ENCODE data around the gene CD55.

CD55 gene, protein sequence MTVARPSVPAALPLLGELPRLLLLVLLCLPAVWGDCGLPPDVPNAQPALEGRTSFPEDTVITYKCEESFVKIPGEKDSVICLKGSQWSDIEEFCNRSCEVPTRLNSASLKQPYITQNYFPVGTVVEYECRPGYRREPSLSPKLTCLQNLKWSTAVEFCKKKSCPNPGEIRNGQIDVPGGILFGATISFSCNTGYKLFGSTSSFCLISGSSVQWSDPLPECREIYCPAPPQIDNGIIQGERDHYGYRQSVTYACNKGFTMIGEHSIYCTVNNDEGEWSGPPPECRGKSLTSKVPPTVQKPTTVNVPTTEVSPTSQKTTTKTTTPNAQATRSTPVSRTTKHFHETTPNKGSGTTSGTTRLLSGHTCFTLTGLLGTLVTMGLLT

DNA sequence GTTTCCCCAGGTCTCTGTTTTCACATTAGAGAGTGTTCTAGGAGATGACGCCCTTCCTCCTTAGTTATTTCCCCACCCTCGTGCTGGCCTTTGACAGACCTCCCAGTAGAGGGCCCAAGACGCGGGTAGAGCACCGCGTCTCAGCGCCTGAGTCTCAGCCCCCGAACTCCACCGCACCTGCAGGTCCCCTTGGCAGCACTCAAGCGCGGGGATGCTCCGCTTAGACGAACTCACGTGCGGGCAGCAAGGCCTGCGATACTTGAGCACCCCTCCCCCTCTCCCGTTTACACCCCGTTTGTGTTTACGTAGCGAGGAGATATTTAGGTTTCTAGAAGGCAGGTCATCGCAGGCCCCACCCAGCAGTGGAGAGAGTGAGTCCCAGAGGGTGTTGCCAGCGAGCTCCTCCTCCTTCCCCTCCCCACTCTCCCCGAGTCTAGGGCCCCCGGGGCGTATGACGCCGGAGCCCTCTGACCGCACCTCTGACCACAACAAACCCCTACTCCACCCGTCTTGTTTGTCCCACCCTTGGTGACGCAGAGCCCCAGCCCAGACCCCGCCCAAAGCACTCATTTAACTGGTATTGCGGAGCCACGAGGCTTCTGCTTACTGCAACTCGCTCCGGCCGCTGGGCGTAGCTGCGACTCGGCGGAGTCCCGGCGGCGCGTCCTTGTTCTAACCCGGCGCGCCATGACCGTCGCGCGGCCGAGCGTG lies at the start of gene CD55:
CD55 (plus strand) TSS at position 600 of the 711 bp plus-strand sequence; CDS start at position 688, 88 bp downstream.
- FAIRE-seq, result peak; percentile 81
- DNase-seq (ENCODE audit: low spot score), result peak; percentile 93

DNA sequence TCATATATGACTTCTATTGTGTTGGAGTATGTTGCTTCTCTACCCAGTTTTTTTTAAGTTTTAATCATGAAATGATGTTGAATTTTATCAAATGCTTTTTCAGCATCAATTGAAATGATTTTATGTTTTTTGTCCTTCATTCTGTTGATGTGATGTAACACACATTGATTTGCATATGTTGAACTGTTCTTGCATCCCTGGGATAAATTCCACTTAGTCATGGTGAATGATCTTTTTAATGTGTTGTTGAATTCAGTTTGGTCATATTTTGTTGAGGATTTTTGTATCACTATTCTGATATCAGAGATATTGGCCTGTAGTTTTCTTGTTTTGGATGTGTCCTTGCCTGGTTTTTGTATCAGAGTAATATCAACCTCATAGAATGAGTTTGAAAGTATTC lies 46.6 kb upstream of the CD55 start:
- no peak for DNase-seq (ENCODE audit: low spot score)
- no peak for FAIRE-seq

DNA sequence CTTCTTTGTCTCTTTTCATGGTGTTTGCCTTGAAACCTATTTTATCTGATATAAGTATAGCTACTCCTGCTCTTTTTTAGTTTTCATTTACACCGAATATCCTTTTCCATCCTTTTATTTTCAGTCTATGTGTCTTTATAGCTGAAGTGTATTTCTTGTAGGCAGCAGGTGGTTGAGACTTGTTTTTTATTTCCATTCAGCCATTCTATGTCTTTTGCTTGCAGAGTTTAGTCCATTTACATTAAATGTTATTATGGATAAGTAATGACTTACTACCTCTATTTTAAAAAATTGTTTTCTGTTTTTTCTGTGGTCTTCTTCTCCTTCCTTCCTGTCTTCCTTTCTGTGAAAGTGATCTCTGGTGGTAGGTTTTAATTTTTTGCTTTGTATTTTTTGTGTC lies 45.0 kb upstream of the CD55 start:
- no peak for FAIRE-seq
- DNase-seq (ENCODE audit: low spot score), result no peak

DNA sequence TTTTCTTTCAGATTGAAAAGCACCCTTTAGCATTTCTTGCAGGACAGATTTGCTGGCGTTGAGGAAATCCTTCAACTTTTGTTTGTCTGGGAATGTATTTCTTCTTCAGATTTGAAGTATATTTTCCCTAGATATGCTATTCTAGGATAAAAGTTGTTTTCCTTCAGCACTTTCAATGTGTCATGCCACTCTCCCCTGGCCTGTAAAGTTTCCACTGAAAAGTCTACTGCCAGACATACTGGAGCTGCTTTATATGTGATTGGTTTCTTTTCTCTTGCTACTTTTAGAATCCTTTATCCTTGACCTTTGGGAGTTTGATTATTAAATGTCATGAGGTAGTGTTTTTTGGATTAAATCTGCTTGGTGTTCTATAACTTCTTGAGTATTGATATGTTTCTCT lies 44.2 kb upstream of the CD55 start:
- FAIRE-seq (no peak), DNase-seq (ENCODE audit: low spot score) (no peak)

DNA sequence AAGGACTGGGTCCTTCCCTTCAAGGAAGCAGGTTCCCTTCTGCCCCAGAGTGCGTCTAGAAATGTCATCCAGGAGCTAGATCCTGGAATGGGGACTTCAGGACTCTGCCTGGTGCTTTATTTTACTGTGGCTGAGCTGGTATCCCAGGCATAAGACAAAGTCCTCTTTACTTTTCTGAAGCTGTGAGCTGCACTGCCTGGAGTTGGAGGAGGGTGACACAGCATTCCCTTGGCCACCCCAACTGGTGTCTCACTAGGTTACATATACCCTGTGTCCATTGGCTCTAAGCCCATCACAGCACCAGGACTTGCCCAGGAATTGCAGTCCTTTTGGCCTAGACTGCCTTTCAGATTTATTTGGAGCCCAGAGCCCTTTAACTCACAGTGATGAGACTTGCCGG lies 41.8 kb upstream of the CD55 start:
- FAIRE-seq (no peak), DNase-seq (ENCODE audit: low spot score) (no peak)

DNA sequence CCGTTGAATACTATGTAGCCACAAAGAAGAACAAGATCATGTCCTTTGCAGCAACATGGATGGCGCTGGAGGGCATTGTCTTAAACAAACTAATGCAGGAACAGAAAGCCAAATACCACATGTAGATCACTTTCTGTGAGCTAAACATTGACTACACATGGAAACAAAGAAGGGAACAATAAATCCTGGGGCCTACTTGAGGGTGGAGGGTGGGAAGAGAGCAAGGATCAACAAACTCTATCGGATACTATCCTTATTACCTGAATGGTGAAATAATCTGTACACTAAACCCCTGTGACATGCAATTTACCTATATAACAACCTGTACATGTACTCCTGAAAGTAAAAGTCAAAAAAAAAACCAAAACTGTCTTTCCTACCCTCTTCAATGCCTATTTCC lies 40.8 kb upstream of the CD55 start:
- FAIRE-seq, result no peak

DNA sequence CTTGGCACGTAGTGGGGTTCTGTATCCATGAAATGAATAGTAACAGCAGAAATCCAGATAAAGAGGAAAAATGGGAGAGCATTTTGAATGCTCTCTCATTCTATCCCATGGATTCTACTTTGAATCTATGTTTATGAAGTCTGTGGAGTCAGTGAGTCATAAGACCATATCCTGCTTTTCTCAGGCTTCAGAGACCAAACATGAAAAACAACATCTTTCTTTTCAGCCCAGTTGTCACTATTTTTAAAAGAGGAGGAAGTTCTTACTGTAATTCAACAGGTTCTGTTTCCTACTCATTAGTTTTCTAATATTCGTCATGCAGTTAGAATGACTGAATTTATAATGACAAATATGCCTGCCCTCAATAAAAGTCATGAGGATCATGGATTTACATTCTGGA lies 39.4 kb upstream of the CD55 start:
- FAIRE-seq (no peak), DNase-seq (ENCODE audit: low spot score) (no peak)

More for the DNA sequence above, 40.8 kb upstream of the CD55 start:
- no peak for DNase-seq (ENCODE audit: low spot score)

DNA sequence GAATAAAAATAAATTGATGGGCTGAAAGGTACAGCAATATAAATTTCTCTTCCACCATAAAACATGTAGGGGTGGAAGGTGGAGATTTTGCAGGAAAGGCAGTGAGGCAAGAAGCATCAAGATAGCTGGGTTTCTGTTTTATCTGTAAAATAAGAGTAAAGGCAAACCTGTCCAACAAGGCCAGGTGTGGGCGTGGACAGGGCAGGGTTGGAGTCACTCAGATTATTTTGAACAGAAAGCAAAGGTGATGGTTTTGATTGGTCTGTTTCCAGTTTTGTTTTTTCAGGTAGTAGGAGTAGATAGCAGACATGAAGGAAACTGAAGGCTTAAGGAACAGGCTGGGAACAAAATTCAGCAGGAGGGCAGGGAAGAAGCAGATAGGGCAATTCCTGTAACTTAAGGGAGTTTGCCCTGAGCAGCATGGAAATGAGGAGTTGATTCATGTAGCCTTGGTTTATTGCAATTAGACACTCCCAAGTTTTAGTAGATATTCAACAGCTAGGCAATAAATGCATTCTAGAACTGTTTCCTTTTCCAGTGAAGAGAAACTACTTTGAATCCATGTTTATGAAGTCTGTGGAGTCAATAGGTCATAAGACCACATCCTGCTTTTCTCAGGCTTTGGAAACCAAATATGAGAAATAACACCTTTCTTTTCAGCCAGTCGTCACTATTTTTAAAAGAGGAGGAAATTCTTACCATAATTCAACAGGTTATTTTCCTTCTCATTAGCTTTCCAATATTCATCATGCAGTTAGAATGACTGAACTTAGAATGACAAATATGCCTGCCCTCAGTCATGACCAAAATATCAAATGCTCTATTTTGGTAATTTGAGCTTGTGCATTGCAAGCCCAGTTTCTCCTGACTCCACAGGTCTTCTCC lies 38.7 kb upstream of the CD55 start:
- FAIRE-seq (no peak), DNase-seq (ENCODE audit: low spot score) (no peak)

DNA sequence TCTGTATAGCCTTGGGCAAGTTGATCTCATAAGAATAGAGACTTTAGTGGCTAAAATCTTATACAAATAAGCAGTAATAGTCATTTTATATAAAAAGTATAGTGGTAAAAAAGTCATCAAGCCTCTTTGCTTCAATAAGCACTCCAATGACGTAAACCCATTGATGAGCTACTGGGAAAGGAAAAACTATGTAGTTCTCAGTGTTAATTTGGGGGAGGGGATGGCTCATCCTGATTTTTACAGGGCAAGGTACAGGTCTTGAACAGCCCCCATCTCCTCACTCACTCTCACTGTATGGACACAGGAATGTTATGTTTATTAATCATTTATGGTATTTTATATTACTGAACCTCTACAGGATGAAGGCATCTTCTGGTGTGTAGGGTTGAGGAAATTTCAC lies 38.1 kb upstream of the CD55 start:
- FAIRE-seq (no peak), DNase-seq (ENCODE audit: low spot score) (no peak)

DNA sequence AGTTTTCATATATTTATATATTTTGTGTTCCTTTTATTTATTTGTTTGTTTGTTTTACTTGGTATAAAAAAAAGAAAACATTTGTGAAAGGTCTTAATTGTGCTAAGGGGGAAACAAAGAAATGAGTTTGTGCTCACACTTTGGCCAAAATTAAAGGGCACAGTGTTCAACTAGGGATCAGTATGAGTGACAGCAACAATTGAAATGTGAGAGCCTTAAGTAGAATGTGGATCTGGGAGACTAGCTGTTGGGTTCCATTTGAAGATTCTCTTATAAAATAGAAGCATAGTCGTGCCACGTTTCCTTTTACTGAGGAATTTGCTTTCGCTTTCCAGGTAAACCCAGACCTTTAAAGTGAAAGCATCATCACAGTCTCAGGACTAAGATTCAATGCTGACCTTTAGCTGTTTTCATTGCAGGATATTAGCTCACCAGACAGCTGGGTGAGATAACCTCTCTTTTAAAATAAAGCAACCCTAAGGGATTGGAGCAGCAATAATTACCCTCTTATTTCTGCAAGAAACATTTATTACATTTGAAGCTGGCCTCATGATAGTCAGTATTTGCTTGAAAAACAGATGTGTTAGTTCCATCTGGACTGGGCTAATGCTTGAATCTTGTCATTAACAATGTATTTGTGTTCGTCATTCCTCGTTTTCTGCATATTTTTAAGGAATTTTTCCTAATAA lies 37.1 kb upstream of the CD55 start:
- DNase-seq (ENCODE audit: low spot score), result no peak
- no peak for FAIRE-seq

DNA sequence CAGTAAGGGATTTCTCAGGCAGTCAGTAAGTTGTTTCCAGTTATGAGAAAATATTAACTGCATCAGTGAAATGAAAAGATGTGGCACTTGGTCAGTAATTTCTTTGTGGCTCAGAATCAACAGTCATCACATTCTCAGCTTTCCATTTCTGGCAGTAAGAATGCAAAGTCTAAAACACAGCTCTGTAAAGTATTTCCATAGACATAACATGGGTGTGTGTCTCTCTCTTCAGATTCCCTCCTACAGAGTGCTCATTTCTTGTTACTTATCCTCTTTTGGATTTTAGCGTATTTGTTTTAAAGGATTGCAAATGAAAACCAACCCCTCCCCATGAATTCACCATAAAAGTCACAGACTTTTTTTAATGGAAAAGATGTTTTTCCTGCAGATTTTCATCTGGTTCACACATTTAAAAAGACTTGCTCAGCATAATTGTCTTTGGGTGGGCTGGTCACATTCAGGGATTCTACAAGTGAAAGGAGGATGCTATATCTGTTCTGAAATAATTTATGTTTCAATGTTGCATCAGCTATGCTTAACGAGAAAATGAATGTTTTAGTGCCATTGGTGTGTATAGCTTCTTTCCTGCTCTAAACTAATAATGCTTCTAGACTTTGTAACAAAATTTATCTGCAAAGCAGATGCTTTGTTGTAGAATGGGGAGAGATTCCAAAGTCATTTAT lies 34.6 kb upstream of the CD55 start:
- FAIRE-seq, result no peak
- DNase-seq (ENCODE audit: low spot score), result no peak

DNA sequence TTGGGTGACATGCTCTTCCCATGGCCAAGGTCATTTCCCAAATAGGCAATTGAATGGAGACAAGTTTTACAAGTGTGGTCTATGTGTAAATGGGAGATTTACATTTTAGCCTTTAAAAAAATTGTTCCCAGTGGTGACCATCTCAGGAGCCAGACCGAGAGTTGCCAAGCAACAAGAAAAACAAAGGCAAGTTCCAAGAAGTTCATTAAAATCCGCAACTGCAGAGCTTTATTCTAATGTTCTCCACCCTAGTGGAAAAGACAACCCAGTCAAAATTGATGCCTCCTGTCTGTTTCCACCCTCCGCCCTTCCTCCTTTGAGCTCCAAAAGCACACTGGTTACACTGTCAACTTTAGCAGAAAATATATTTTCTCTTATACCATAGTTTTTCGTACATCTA lies 33.2 kb upstream of the CD55 start:
- DNase-seq (ENCODE audit: low spot score), result no peak
- FAIRE-seq, result no peak

DNA sequence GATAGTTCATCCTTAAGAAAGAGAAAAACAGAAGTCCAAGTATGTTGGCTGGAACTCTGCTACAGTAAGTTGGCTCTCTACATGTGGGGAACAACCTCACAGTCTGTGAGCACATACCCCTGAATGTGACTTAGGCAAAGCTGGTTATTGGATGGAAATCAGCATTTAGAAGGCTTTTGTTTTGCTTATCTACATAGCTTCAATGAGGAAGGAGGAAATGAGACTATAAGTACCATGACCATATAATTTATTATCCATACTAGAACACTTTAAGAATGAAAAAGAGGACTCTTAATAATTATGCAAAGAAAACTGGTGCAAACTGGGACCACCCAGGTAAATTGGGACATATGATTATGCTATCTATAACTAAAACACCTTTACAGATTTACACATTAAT lies 31.7 kb upstream of the CD55 start:
- DNase-seq (ENCODE audit: low spot score), result no peak
- FAIRE-seq, result no peak

DNA sequence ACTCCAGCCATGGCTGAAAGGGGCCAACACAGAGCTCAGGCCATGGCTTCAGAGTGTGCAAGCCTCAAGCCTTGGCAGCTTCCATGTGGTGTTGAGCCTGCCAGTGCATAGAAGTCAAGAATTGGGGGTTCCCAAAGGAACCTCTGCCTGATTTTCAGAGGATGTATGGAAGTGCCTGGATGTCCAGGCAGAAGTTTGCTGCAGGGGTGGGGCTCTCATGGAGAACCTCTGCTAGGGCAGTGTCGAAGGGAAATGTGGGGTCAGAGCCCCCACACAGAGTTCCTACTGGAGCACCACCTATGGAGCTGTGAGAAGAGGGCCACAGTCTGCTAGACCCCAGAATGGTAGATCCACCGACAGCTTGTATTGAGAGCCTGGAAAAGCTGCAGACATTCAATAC lies 29.8 kb upstream of the CD55 start:
- no peak for FAIRE-seq

DNA sequence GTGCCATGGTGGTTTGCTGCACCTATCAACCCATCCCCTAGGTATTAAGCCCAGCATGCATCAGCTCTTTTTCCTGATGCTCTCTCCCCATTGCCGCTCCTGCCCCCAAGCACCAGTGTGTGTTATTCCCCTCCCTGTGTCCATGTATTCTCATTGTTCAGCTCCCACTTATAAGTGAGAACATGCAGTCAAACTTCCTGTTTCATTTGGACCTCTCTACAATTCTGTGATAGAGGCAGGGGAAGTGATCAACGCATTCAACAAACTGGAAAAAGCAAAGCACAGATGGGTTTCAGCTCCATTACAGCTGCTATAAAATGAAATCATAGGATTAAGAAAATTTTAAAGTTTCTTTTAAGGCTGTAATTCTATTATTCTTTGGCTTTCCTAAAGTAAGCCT lies 23.3 kb upstream of the CD55 start:
- DNase-seq (ENCODE audit: low spot score), result no peak
- FAIRE-seq, result no peak

More for the DNA sequence above, 29.8 kb upstream of the CD55 start:
- no peak for DNase-seq (ENCODE audit: low spot score)

DNA sequence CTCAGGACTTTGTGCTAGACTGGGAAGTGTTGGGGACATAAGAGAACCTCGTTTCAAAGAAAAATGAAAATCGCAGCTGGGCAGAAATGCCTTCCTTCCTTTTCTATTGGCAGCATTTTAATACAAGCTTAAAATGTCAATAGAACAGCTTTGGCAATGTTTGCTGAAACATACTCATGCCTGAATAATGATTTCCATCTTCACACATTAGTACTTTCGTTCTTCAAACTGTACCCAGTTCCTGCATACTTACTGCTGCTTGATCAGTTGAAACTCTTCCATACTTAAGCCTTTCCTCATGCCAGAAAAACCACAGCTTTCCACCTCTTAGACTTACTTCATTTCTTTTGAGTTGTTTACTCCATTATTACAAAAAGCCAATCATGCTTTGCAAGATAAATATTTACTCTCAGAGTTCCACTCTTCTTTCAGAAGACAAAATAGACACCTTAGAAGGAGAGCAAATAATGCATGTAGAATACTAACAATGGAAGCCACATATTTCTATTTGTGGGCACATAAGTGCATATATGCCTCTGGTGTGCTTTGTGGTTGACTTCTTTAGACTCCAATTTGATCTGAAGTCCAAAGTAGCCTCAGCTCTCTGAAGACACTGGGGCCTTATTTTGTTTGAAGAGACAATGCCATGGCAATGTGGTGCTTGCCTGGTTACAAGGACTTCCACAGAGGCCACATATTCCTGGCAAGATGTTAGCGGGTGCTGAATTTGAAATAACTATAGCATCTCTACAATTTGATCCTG lies 22.7 kb upstream of the CD55 start:
- DNase-seq (ENCODE audit: low spot score) (peak; percentile 44), FAIRE-seq (peak; percentile 79)

DNA sequence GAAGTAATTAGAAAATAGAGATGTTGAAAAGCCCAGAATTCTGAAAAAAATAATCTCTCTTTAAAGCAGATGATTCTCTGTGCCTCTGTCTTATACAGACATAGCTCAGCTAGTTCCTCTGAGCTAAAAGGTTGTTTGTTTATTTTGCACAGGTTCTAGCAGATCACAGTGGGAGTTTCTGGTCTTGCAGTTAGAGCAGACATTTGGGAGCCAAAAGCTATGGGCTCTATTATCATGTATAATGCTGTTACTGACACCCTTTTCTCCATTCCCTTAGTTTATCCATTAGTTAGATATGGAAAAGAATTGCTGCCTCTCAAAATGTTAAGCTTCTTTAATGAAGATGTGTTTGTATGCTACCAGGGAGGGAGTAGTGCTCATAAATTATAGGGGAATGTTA lies 20.5 kb upstream of the CD55 start:
- FAIRE-seq (no peak), DNase-seq (ENCODE audit: low spot score) (no peak)

DNA sequence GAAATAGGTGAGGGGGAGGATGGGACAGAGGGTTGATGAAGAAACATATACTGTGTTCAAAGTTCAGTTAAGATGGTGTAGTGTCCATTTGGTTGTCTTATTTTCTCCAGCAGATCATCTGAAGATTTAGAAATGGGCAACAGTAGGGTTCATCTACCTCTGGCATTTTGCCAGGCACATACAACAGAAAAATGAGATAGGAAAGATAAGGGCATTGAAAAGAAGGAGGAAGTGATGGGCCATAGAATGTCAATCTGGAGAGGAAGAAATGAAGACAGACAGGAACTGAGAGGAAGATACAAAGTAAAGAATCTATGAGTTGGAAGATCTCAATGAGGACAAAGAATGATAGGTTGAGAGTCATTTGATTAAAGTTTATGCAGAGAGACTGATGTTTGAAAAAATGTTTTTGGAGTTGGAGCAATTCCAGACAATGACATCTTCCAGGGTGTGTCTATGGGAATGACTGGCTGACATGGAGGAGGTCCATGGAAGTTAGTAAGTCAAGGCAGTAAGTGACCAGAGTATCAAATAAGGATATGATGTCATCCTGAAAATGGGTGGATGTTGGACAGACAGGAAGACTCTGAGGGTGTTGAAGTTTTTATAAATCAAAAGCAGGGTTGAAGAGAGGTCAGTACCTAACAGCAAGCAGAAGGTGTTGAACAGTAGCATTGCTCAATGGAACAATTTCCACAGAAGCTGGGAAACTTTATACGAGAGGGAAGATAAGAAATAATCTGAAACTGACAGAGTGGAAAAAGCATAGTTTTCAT lies 18.7 kb upstream of the CD55 start:
- DNase-seq (ENCODE audit: low spot score), result peak; percentile 16
- FAIRE-seq, result no peak

All from RCC 7860 (cell line).